NCI-H748 (cell line): ENCODE results near the gene MAEA.

Experiments
- DNase-seq: peaks from one replicate; lab custom pipeline; 2025; ENCODE audit not compliant: unreplicated experiment; lab: John Stamatoyannopoulos, UW

MAEA gene

GRCh38 chr4:1298461-1298860 is 8.8 kb downstream of the MAEA start:
- DNase-seq = no peak

GRCh38 chr4:1299301-1299860 is 9.7 kb downstream of the MAEA start:
- DNase-seq = no peak

GRCh38 chr4:1300466-1301455 is 11.1 kb downstream of the MAEA start:
- no peak for DNase-seq

- no peak for DNase-seq
These were observed 12.5 kb downstream of the MAEA start for GRCh38 chr4:1302159-1302558.

- no peak for DNase-seq
These were observed 15.6 kb downstream of the MAEA start for GRCh38 chr4:1305261-1305711.

- no peak for DNase-seq
These were observed 16.2 kb downstream of the MAEA start for GRCh38 chr4:1305781-1306455.

- DNase-seq = no peak
These were observed 18.5 kb downstream of the MAEA start for GRCh38 chr4:1307951-1308735.

- DNase-seq = no peak
These were observed 19.7 kb downstream of the MAEA start for GRCh38 chr4:1309261-1310010.

- no peak for DNase-seq
These were observed 20.5 kb downstream of the MAEA start for GRCh38 chr4:1310031-1310795.

GRCh38 chr4:1310796-1311631 is 21.3 kb downstream of the MAEA start:
- no peak for DNase-seq

GRCh38 chr4:1312821-1313640 is 23.3 kb downstream of the MAEA start:
- DNase-seq = no peak

GRCh38 chr4:1315306-1315705 is 25.6 kb downstream of the MAEA start:
- DNase-seq = no peak

GRCh38 chr4:1315836-1316536 is 26.3 kb downstream of the MAEA start:
- DNase-seq = no peak

GRCh38 chr4:1316537-1317168 is 27.0 kb downstream of the MAEA start:
- no peak for DNase-seq

GRCh38 chr4:1317177-1318045 is 27.7 kb downstream of the MAEA start:
- no peak for DNase-seq

- no peak for DNase-seq
These were observed 28.3 kb downstream of the MAEA start for GRCh38 chr4:1318046-1318375.
